Glomerular endothelial cell (primary cell): Measurements from ENCODE around the gene LRBA. TPM values are rescaled to one million over a fixed set of nuclear protein-coding genes. Genes with fewer than 3 reads are reported as not detected.
"Not testable (repeated sequence)": the region's sequence is repeated elsewhere in the genome, so short reads cannot be mapped to it uniquely, and the experiment has no call there.

Experiments
- DNase-seq: peaks from one replicate; pipeline ENCODE4 v3.0.0-alpha.2; 2011; ENCODE audit warnings: low read depth, low spot score; ENCODE audit errors: extremely low read depth
- total RNA-seq: library from RNA; depleted of rRNA; stranded (reverse); fragments of >200 nt; gene quantifications from 2 replicates; pipeline ENCODE4 v1.2.3, GENCODE V29; 2015

Gene LRBA
- total RNA-seq, 1 donor from 2014 or later: 23.7 TPM

DNA sequence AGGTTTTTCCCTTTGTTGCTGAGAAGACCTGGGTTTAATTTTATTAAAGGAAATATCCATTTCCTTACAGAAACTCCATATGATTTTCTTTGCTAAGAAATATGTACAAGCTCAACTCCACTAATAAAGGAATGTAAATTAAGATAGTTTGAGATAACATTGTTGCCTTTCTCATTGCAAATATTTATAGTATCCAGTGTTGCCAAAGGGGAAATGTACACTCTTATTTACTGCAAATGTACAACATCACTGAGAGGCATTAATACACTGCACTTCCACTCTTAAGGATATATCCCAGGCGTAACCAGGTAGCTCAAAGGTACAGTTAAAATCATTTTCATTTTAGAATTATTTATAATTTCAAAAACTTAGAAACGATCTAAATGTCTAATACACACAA, 7.5 kb upstream of the LRBA start:
- no peak for DNase-seq

DNA sequence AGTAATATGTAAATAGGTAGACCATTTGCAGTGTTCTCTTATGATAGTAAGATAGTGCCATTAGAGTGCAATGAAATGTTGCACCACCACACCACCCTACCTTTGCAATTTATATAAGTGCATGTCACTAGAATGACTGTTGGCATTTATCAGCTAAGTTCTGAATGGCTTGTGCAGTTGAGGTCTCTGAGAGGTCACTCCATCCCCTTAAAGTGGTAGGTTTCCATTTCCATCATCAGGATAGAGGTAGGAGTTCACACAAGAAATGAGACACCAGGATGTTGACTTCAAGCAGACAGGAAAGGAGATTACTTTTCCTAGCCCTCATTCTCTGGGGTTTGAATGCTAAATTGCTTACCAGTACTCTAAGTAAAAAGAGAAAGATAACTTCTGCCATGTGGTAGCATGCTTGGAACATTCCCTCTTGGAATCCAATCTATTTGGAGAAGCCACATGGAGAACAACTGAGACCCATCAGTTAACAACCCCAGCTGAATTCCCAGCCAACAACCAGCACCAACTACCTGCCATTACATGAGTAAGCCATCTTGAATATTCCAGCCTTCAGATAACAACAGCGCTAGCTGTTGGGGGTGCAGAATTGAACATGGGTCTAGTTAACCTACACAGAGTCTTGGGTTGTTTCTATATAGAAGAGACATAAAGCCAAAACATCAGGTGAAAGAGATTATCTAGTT, 6.7 kb upstream of the LRBA start:
- no peak for DNase-seq

DNA sequence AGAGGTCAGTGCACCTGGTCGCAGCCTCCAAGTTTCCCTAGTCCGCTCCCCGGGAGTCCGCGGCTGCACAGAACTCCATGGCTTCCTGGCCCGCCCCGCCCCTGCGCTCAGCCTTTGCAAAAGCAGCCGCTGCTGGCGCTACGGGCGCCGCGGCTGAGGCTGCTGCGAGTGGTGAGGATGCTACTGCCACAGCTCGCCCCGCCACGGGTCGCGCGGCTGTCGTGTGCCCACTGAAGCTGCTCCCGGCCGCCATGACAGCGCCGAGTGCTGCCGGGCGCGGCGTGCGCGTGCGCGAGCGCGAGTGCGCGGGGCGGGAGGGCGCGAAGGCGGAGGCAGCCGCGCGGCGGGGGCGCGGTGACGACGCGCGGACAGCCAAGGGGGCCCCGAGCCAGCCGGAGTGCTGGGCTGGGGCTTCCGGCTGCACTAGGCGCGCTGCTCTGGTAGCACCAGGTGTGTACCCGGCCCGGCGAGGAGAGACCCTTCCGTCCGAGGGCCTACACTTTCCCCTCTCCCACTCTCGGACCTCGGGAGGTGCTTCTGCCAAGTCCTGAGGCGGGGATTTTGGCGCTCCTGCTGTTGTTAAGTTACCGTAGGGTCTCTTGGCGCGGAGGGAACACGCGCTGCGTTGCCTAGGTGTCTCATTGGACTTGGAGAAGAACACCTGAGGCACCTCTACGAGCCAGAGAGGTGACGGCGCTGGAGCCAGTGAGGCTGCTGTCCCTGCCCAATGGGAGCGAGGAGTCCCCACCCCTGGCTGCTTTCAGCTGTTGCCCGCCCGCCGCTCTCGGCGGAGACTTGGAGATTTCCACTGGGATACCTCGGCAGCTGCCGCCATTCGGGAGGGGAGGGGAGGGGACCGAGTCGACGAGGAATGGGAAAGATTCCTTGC, 619 bp upstream of the LRBA start:
- no peak for DNase-seq

DNA sequence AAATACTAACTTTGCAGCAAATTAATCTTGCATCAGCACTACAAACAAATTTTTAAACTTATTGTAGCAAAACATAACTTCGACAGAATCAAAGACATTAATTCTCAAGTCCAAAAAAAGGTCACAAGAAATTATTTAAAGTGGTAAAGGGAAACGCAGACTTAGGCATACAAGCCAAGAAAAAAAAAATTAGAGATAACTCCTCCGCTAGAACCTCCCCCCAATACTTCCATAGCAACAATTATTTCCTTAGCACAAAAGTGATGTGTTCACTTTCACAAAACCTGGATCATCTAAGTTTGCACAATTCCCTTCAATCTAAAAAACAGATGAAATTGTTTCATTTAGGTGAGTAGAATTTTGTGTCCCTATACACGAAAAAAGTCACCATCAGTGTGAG, 1.1 kb downstream of the LRBA start:
- no peak for DNase-seq

DNA sequence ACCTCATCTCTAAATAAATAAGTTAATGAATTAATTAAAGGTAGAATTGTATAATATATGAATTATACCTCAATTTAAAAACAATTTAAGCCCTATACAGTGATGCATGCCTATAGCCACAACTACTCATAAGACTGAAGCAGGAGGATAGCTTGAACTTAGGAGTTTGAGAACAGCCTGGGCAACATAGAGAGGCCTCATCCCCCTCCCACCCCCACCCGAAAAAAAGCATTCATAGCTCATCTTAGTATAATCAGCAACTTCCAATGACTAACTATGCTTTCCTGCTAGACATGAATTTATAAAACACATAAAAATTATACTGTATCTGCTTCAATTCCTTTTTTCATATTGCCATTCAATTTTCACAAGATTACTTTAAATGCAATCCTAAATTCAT, 1.6 kb downstream of the LRBA start:
- no peak for DNase-seq

DNA sequence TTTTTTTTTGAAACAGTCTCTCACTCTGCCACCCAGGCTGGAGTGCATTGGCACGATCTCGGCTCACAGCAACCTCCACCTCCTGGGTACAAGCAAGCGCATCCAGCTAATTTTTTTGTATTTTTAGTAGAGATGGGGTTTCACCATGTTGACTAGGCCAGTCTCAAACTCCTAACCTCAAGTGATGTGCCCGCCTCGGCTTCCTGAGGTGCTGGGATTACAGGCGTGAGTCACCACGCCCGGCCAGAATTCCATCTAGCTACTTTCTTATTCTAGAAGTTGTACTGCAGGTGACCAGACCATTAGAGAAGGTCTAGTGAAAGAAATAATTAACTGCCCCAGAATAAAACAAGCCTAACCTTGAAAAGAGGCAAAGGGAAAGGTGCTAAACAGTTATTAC, 2.3 kb downstream of the LRBA start:
- DNase-seq: no peak

DNA sequence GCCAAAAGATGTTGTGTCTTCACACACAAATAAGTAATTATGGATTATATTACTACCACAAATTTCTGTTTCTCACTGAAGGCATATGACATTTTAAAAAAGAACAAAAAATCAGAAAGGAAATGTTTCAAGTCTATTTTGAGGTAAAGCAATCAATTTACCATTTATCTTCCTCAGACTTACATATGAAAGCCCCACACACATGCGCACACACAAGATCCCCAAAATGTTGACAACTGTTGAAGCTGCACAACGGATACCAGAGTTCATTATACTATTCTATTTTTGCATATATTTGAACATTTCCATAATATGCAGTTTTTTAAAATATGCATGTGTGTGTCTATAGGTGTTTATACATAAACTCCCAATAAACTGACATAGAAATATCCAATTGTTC, 2.7 kb downstream of the LRBA start:
- DNase-seq: no peak

DNA sequence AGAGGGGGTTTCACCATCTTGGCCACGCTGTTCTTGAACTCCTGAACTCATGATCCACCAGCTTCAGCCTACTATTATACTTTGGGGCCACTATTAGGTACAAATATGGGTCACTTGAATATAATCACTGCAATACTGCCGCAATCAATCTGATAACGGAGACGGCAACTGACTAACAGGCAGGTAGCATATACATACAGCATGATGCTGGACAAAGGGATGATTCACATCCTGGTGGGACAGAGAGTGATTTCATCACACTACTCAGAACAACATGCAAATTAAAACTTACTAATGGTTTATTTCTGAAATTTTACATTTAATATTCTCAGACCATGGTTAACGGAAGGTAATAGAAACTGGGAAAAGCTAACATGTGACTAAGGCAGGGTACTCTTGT, 10.9 kb downstream of the LRBA start:
- DNase-seq: no peak

DNA sequence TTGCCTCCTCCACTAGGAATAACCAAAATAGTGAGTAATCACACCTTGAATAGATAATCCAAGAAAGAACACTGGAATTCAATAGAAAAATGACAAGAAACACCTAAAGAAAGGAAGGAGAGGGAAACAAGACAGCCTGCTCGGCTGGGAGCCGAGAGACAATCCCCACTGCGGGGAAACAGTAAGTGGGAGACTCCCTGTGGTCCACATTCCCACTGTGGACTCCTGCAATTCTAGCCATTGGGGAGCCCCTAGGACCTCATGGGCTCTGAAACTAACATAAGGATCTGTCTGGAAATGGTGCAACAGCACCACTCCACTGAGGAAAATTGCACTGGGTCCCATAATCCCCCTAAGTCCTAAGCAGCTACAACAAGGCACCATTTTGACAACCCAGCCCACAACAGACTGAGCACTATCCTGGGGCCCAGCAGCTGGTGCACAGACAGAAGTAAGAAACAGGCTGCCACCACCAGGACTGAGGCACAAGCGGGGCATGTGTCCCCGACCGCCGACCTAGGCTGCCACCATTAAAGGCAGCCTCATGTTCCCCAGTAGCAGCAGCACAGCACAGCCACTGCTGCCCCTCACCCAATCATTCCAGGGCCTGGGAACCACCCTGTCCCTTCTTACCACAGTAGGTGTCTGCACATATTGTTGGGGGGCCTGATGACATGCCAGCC, 14.2 kb downstream of the LRBA start:
- DNase-seq: no peak

DNA sequence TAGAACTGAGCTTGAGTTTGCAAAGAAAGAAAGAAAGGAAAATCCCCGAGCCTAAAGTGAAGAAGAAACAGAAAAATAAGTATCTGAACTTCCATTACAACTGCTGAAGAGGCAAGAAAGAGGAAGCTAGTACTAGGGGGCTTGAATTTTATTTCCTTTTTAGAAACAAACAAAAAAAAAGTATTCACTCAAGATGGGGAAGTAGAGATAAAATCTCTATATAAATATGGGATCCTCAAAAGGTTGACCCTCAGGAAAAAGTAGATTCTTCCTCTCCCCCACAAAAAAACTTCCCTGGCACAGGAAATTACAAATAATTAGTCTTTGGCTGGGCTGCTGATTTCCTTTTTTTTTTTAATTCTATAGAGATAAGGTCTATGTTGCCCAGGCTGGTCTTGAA, 16.0 kb downstream of the LRBA start:
- DNase-seq: no peak

DNA sequence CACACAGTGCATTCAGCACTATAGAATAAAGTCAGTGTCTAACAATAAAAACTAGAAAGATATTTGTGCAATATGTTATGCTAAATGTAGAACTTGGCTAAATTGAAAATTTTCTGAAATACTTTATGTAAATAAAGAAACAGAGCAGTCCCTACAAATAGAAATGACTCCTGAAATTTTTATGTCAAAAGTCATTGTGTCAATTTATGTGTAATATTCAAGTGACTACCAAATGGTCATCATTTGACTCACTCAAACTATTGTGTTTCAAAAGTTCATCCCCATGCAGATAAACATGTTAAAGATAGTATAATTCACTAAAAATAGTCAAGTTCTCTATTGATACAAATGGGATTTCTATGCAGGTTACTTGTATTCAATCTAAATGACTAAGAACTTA, 17.9 kb downstream of the LRBA start:
- DNase-seq: no peak

DNA sequence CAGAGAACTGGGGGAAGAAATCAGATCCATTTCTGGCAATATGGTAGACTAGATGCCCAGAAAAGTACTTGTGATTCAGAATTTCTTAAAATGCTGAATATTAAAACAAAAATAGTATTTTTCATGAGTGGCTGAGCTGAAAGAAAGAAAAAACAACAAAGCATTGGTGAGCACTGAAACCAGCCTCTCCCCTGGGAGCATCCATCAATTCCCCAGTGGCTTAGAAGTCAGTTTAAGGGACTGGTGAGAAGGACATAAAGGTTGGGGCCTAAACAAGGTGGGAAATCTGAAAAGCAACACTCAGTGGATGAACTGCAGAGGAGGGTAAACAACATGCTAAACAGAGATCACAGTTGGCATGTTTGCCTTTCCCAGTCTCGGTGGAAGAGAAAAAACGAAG, 20.4 kb downstream of the LRBA start:
- no peak for DNase-seq

DNA sequence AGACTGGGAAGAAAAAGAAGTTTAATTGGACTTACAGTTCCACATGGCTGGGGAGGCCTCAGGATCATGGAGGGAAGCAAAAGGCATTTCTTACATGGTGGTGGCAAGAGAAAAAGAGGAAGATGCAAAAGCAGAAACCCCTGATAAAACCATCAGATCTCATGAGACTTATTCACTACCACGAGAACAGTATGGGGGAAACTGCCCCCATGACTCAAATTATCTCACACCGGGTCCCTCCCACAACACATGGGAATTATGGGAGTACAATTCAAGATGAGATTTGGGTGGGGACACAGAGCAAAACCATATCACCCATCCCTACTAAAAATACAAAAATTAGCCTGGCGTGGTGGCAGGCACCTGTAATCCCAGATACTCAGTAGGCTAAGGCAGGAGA, 21.5 kb downstream of the LRBA start:
- not testable (repeated sequence) for DNase-seq

DNA sequence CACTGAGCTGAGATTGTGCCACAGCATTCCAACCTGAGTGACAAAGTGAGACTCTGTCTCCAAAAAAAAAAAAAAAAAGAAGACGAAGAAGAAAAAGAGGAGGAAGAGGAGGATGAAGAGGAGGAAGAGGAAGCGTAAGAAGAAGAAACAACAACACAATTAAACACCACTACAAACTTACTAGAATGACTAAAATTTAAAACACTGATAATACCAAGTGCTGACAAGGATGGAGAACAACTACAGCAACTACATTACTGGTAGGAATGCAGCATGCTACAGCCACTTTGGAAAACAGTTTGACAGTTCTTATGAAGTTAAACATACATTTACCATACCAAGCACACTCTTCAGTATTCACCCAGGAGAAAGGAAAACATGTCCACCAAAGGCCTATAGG, 24.1 kb downstream of the LRBA start:
- DNase-seq: no peak

DNA sequence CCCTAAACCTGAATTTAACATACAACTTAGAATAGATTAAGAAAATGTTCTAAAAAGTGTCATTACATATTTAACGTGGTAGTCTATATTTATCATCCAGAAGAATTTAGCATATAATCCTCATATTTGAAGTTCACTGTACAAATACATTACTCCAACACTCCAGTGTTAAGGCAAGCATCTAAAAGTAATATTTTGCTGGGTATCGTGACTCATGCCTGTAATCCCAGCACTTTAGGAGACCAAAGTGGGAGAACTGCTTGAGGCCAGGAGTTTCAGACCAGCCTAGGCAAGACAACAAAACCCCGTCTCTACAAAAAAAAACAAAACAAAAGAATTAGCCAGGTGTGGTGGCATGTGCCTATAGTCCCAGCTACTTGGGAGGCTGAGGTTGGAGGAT, 24.8 kb downstream of the LRBA start:
- DNase-seq: no peak

DNA sequence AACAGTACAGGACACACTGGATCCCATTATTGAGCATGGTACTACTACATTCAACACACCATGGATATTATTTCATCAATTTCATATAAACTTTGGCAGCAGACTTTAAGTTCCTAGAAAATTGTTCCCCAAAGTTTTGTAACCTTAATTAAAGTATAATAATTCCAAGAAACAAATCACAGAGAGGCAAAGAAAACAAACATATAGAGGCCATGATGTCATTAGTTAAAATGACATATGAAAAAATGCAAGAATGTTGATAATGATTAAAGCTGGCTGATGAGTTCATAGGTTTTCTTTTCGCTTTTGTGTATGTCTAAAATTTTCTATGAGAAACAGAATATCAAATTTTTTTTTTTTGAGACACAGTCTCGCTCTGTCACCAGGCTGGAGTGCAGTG, 26.8 kb downstream of the LRBA start:
- DNase-seq: no peak

DNA sequence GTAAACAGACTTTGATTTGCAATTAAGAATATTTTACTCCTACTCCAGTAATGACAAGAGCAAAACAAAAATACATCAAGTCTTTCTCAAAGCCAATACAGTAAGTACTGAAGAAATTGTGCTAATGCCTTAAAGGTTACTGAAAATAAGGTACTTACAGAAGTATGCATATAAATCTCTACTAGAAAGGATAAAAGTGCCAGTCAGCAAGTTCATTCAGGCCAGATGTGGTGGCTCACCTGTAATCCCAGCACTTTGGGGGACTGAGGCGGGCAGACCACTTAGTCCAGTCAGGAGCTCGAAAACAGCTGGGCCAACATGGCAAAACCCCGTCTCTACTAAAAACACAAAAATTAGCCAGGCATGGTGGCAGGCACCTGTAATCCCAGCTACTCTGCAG, 27.9 kb downstream of the LRBA start:
- no peak for DNase-seq

DNA sequence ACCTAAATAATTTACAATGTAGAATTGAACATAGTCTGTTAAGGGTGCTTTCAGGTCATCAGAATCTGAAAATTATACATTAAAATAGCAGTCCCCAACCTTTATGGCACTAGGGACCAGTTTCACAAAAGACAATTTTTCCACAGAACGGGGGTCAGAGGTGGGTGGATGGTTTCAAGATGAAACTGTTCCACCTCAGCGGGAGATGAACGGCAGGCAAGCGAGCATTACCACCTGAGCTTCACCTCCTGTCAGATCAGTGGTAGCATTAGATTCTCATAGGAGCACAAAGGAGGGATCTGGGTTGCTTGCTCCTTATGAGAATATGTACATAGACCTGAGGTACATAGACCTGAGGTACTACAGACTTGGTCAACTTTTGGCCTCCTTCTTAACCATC, 29.0 kb downstream of the LRBA start:
- no peak for DNase-seq

DNA sequence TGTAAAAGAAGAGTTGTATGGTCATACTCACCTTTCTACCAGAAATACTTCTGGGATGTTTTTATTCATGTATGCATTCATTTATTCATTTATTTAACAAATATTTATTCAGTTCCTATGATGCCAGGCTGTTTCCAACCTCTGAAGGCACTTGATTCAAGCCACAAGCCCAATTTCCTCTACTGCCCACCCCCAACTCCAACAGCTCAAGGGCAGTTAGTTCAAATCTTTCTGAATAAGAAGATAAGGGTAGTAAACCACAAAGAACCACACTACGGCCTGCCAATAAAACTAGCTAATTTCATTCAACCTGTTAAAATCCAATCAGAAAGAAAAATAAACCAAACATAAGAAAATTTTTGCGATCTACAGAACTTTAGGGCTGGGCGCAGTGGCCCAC, 31.2 kb downstream of the LRBA start:
- DNase-seq: no peak

DNA sequence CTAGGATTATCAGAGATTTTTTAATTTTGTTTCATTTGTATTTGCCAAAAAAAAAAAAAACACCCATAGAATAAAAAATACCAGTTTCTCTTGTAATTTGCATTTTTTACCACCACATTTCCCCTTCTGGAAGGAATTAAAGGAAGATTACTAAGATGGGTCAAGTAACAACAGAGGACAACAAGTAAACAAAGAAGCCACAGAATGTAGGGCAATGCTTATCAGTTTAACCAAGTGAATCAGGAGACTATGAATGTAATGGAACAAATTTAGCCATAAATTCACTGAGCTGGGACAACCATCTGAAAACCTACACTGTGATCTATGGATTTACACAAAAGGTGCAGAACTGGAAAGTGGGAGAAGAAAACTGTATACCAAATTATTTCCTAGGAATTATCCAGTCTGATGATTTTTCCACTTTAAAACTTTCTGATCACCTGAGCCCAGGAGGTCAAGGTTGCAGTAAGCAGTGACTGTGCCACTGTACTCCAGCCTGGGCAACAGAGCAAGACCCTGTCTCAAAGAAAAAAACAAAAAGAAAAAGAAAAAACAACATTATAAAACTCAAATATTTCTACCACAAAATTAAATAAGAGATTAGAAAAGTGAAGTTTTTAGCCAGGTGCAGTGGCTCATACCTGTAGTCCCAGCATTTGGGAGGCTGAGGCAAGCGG, 32.4 kb downstream of the LRBA start:
- DNase-seq: no peak
